Cardiac muscle cell (in vitro differentiated cells and primary cell): ENCODE results near the gene ZBTB21. TPM values are rescaled to one million over a fixed set of nuclear protein-coding genes. Genes with fewer than 3 reads are reported as not detected.
"Not testable (repeated sequence)": the region's sequence is repeated elsewhere in the genome, so short reads cannot be mapped to it uniquely, and the experiment has no call there.

Experiments
- DNase-seq, 2 donors: peaks; one replicate each; pipeline versions ENCODE4 v3.0.0 to v3.0.0-alpha.2; 2010 to 2017; ENCODE audit warnings: low read depth in 1 of 2, low spot score in 1 of 2
- H3K27ac ChIP-seq: fragments of 200-600 bp; sonication (generic); 2 replicates; pipeline ENCODE4 v1.5.1; 2016
- H3K27me3 ChIP-seq: fragments of 200-600 bp; sonication (generic); 2 replicates; pipeline ENCODE4 v1.6.0; 2016; ENCODE audit warnings: control low read depth
- H3K36me3 ChIP-seq: fragments of 200-600 bp; sonication (generic); 2 replicates; pipeline ENCODE4 v1.5.1; 2016; ENCODE audit warnings: control low read depth
- H3K4me1 ChIP-seq: fragments of 200-600 bp; sonication (generic); 2 replicates; pipeline ENCODE4 v1.8.1; 2017; ENCODE audit warnings: low read depth, mild to moderate bottlenecking, mixed run types
- H3K4me3 ChIP-seq: fragments of 200-600 bp; sonication (generic); 2 replicates; pipeline ENCODE4 v1.5.1; 2016; ENCODE audit warnings: mild to moderate bottlenecking
- H3K9me3 ChIP-seq: fragments of 200-600 bp; sonication (generic); 2 replicates; pipeline ENCODE4 v1.5.1; 2017; ENCODE audit warnings: low read depth, mild to moderate bottlenecking, control low read depth
- polyA plus RNA-seq: library from polyadenylated mRNA; unstranded; fragments of >200 nt; fragmentation: Nextera tagmentation; extraction: Ambion mirVana; gene quantifications from 2 replicates; pipeline ENCODE4 v1.2.1, GENCODE V29; 2016
- total RNA-seq: library from RNA; depleted of rRNA; stranded (reverse); fragments of >200 nt; gene quantifications from 2 replicates; pipeline ENCODE4 v1.2.3, GENCODE V29; 2016
- TF ChIP-seq, protein P1 (sequence below): IDR thresholded peaks from 2 replicates; pipeline ENCODE4 v1.5.1; 2012; ENCODE audit warnings: low read depth, mild to moderate bottlenecking, low read length

Gene ZBTB21
- total and polyA plus RNA-seq, 2 experiments from 2014 or later = 2.6 to 3.7 TPM

- no peaks in the 10 kb centered on the region for H3K9me3 ChIP-seq
- TF ChIP-seq, protein P1, sequence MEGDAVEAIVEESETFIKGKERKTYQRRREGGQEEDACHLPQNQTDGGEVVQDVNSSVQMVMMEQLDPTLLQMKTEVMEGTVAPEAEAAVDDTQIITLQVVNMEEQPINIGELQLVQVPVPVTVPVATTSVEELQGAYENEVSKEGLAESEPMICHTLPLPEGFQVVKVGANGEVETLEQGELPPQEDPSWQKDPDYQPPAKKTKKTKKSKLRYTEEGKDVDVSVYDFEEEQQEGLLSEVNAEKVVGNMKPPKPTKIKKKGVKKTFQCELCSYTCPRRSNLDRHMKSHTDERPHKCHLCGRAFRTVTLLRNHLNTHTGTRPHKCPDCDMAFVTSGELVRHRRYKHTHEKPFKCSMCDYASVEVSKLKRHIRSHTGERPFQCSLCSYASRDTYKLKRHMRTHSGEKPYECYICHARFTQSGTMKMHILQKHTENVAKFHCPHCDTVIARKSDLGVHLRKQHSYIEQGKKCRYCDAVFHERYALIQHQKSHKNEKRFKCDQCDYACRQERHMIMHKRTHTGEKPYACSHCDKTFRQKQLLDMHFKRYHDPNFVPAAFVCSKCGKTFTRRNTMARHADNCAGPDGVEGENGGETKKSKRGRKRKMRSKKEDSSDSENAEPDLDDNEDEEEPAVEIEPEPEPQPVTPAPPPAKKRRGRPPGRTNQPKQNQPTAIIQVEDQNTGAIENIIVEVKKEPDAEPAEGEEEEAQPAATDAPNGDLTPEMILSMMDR = no peak
- no peaks in the 10 kb centered on the region for H3K36me3 ChIP-seq
- H3K4me1 ChIP-seq = peaks cover 13% of the 10 kb centered on the region
- no peak overlapping the region for H3K27ac ChIP-seq
- H3K27me3 ChIP-seq = no peaks in the 10 kb centered on the region
- no peak overlapping the region for H3K4me3 ChIP-seq
- no peak for DNase-seq
These were observed 48.9 kb downstream of the ZBTB21 start for GRCh38 chr21:41961282-41961701.

- no peaks in the 10 kb centered on the region for H3K9me3 ChIP-seq
- TF ChIP-seq, protein P1 = no peak
- no peaks in the 10 kb centered on the region for H3K36me3 ChIP-seq
- no peaks in the 10 kb centered on the region for H3K27me3 ChIP-seq
- no peak for DNase-seq
- peaks cover 13% of the 10 kb centered on the region for H3K4me1 ChIP-seq
- H3K4me3 ChIP-seq = no peak overlapping the region
- H3K27ac ChIP-seq = no peak overlapping the region
These were observed 49.8 kb downstream of the ZBTB21 start for GRCh38 chr21:41960386-41960785.

- H3K4me3 ChIP-seq, DNase-seq, H3K36me3 ChIP-seq, H3K27ac ChIP-seq, H3K9me3 ChIP-seq, H3K27me3 ChIP-seq: not testable (repeated sequence)
- H3K4me1 ChIP-seq = peaks cover 13% of the 10 kb centered on the region
These were observed 50.5 kb downstream of the ZBTB21 start for GRCh38 chr21:41959697-41960096.

GRCh38 chr21:41958886-41959563 is 51.1 kb downstream of the ZBTB21 start:
- no peak overlapping the region for H3K4me3 ChIP-seq
- no peaks in the 10 kb centered on the region for H3K27me3 ChIP-seq
- H3K9me3 ChIP-seq = no peaks in the 10 kb centered on the region
- no peak for DNase-seq
- peaks cover 13% of the 10 kb centered on the region for H3K4me1 ChIP-seq
- H3K36me3 ChIP-seq = no peaks in the 10 kb centered on the region
- TF ChIP-seq, protein P1 = no peak
- no peak overlapping the region for H3K27ac ChIP-seq

DNA sequence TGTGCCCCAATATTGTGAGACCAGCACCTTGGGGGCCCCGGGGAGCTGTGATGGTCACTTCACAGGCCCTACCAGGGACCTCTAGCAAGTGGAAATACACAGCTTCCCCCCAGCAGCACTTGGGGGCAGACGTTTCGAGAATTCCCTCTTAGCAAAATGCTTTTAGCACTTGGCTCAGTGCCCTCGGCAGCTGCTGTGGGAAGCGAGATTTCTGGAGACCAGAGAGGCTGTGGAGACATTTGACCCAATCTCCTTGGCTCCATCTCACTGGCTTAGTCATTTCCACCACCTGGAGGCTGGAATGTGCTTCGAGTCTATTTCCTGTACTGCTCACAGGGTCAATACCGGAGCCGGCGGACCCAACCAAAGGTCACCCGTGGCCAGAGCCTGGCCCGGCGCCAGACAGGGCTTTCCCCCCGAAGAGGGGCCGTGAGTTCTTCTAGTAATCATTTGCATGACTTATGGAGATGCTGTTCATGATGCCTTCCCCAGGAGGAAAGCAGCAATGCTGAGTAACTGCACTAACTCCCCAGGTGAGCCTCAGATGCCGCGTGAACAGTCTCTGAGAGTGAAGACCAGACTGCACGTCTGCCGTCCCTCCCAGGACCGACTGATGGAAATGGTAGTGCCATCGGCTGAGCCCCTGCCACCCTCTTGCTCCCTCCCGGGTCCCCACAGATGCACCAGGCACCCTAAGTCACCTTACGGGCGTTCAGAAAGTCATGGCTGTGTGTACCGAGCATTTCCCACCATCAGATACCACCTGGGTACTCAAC is 52.0 kb downstream of the ZBTB21 start:
- no peaks in the 10 kb centered on the region for H3K27me3 ChIP-seq
- TF ChIP-seq, protein P1 = peak; percentile 36
- H3K36me3 ChIP-seq = no peaks in the 10 kb centered on the region
- H3K4me3 ChIP-seq = no peak overlapping the region
- no peak overlapping the region for H3K27ac ChIP-seq
- H3K4me1 ChIP-seq = peaks cover 13% of the 10 kb centered on the region
- peak; percentile 39 to 94 for DNase-seq
- no peaks in the 10 kb centered on the region for H3K9me3 ChIP-seq
